CD4-positive, CD25-positive, alpha-beta regulatory T cell (primary cell): ENCODE results near the gene HIVEP3. TPM values are rescaled to one million over a fixed set of nuclear protein-coding genes. Genes with fewer than 3 reads are reported as not detected.
"Not testable (repeated sequence)": the region's sequence is repeated elsewhere in the genome, so short reads cannot be mapped to it uniquely, and the experiment has no call there.

Experiments
- ATAC-seq, 2 donors: fragments of 150-1000 bp; cut with Tn5 transposase; one replicate each; pipeline ENCODE4 v1.10.0; 2021; ENCODE audit warnings: low read depth in 2 of 2, moderate number of reproducible peaks in 2 of 2, moderate library complexity in 1 of 2
- DNase-seq, 3 donors: peaks; one replicate each; pipeline versions ENCODE4 v3.0.0 to v3.0.0-alpha.2; 2012 to 2022; ENCODE audit warnings: mixed read lengths in 1 of 3
- H3K27ac ChIP-seq: one replicate; pipeline ENCODE4 v1.7.0; 2013; ENCODE audit warnings: mild to moderate bottlenecking, low read length; ENCODE audit not compliant: insufficient read depth, poor library complexity, severe bottlenecking
- H3K27me3 ChIP-seq: one replicate; pipeline ENCODE4 v1.7.0; 2013; ENCODE audit warnings: low read length; ENCODE audit not compliant: control insufficient read depth, insufficient read depth
- H3K36me3 ChIP-seq: one replicate; pipeline ENCODE4 v1.7.0; 2013; ENCODE audit warnings: mild to moderate bottlenecking, low read length, moderate library complexity; ENCODE audit not compliant: control insufficient read depth, insufficient read depth
- H3K4me1 ChIP-seq: 2 replicates; pipeline ENCODE4 v1.7.0; 2013; ENCODE audit warnings: mild to moderate bottlenecking, low read length; ENCODE audit not compliant: insufficient read depth, control insufficient read depth, poor library complexity, severe bottlenecking
- H3K4me3 ChIP-seq: one replicate; pipeline ENCODE4 v1.7.0; 2013; ENCODE audit warnings: low read depth, mild to moderate bottlenecking, low read length, moderate library complexity
- H3K9me3 ChIP-seq, 2 experiments: 1 replicate in 1 of 2; 2 replicates in 1 of 2; pipeline ENCODE4 v1.7.0; 2013; ENCODE audit warnings: low read length in 2 of 2, mild to moderate bottlenecking in 1 of 2, moderate library complexity in 1 of 2; ENCODE audit not compliant: control insufficient read depth in 2 of 2
- H3K27ac Mint-ChIP-seq, 3 donors: one replicate each; pipeline ENCODE4 v1.8.0; 2020 to 2022; ENCODE audit warnings: mild to moderate bottlenecking in 3 of 3, mixed read lengths in 3 of 3, moderate library complexity in 2 of 3
- H3K27me3 Mint-ChIP-seq: one replicate; pipeline ENCODE4 v1.8.0; 2022; ENCODE audit warnings: mild to moderate bottlenecking, mixed read lengths
- H3K36me3 Mint-ChIP-seq: one replicate; pipeline ENCODE4 v1.8.0; 2020; ENCODE audit warnings: mixed read lengths
- H3K4me1 Mint-ChIP-seq, 4 donors: one replicate each; pipeline ENCODE4 v1.8.0; 2020 to 2022; ENCODE audit warnings: mixed read lengths in 4 of 4, mild to moderate bottlenecking in 1 of 4
- H3K4me3 Mint-ChIP-seq, 4 donors: one replicate each; pipeline ENCODE4 v1.8.0; 2020 to 2022; ENCODE audit warnings: mild to moderate bottlenecking in 4 of 4, mixed read lengths in 4 of 4, moderate library complexity in 3 of 4
- H3K9me3 Mint-ChIP-seq, 7 donors: one replicate each; pipeline ENCODE4 v1.8.0; 2020 to 2022; ENCODE audit warnings: mixed read lengths in 7 of 7, mild to moderate bottlenecking in 3 of 7, moderate library complexity in 2 of 7
- polyA plus RNA-seq, 4 donors: library from polyadenylated mRNA; unstranded; fragments of 300-500 nt; fragmentation: Illumina TruSeq; gene quantifications; one replicate each; pipeline ENCODE4 v1.2.3, GENCODE V29; 2021
- total RNA-seq: library from RNA; stranded (reverse); gene quantifications from one replicate; pipeline ENCODE4 v1.2.3, GENCODE V29; 2022

The HIVEP3 gene
- total and polyA plus RNA-seq, 5 donors from 2014 or later, result 3.9 to 17.2 (median 7.5) TPM

GRCh38 chr1:41698916-41699860 lies 219.5 kb downstream of the HIVEP3 start:
- peak; percentile 47 to 52 for ATAC-seq
- Histone ChIP-seq H3K27me3 (no peaks in the 10 kb centered on the region), H3K36me3 (no peaks in the 10 kb centered on the region), H3K9me3 (no peaks in the 10 kb centered on the region), H3K4me3 (no peak overlapping the region), H3K4me1 (peaks cover 8% of the 10 kb centered on the region), H3K27ac (no peak overlapping the region)
- peak in 1 of 3 donors; percentile 19 for DNase-seq
- Mint-ChIP-seq H3K27ac (peak overlapping the region in 1 of 3 donors; percentile 56), H3K27me3 (no peaks in the 10 kb centered on the region), H3K36me3 (peaks cover 3% of the 10 kb centered on the region), H3K4me3 (no peak overlapping the region), H3K4me1 (peaks cover 4 to 16% (median 5%) of the 10 kb centered on the region in 4 donors), H3K9me3 (no peaks in the 10 kb centered on the region)

- H3K4me1 ChIP-seq, result peaks cover 8% of the 10 kb centered on the region
- H3K27me3 ChIP-seq, result no peaks in the 10 kb centered on the region
- H3K4me3 ChIP-seq, result no peak overlapping the region
- Mint-ChIP-seq H3K9me3 (no peaks in the 10 kb centered on the region), H3K27me3 (no peaks in the 10 kb centered on the region), H3K27ac (no peak overlapping the region), H3K4me1 (peaks cover 4 to 16% (median 5%) of the 10 kb centered on the region in 4 donors), H3K4me3 (no peak overlapping the region), H3K36me3 (peaks cover 3% of the 10 kb centered on the region)
- H3K27ac ChIP-seq, result no peak overlapping the region
- no peaks in the 10 kb centered on the region for H3K36me3 ChIP-seq
- DNase-seq (no peak), ATAC-seq (no peak)
- no peaks in the 10 kb centered on the region for H3K9me3 ChIP-seq
Measured at GRCh38 chr1:41696381-41696780, 222.3 kb downstream of the HIVEP3 start.

- peaks cover 4 to 20% (median 6%) of the 10 kb centered on the region in 4 donors for H3K4me1 Mint-ChIP-seq
- DNase-seq, result no peak
- Histone ChIP-seq H3K9me3 (no peaks in the 10 kb centered on the region), H3K4me1 (peaks cover 10% of the 10 kb centered on the region), H3K27me3 (no peaks in the 10 kb centered on the region), H3K36me3 (no peaks in the 10 kb centered on the region), H3K27ac (no peak overlapping the region), H3K4me3 (no peak overlapping the region)
- no peak for ATAC-seq
- no peaks in the 10 kb centered on the region for H3K27me3 Mint-ChIP-seq
- H3K4me3 Mint-ChIP-seq, result no peak overlapping the region
- H3K36me3 Mint-ChIP-seq, result peaks cover 3% of the 10 kb centered on the region
- no peak overlapping the region for H3K27ac Mint-ChIP-seq
- no peaks in the 10 kb centered on the region for H3K9me3 Mint-ChIP-seq
Measured at GRCh38 chr1:41695118-41695745, 223.5 kb downstream of the HIVEP3 start.

- H3K27ac ChIP-seq, H3K4me3 ChIP-seq, DNase-seq, H3K27ac Mint-ChIP-seq, H3K4me3 Mint-ChIP-seq, ATAC-seq, H3K36me3 Mint-ChIP-seq, H3K27me3 ChIP-seq, H3K36me3 ChIP-seq, H3K9me3 Mint-ChIP-seq, H3K9me3 ChIP-seq, H3K4me1 ChIP-seq, H3K27me3 Mint-ChIP-seq: not testable (repeated sequence)
- H3K4me1 Mint-ChIP-seq, result peaks cover 0 to 17% (median 6%) of the 10 kb centered on the region in 4 donors
Measured at GRCh38 chr1:41691966-41692365, 226.8 kb downstream of the HIVEP3 start.

GRCh38 chr1:41691424-41691823 lies 227.3 kb downstream of the HIVEP3 start:
- Mint-ChIP-seq H3K36me3 (no peaks in the 10 kb centered on the region), H3K27me3 (no peaks in the 10 kb centered on the region), H3K9me3 (no peaks in the 10 kb centered on the region), H3K4me1 (peaks cover 0 to 20% (median 7%) of the 10 kb centered on the region in 4 donors), H3K4me3 (no peak overlapping the region), H3K27ac (peak overlapping the region in 1 of 3 donors; percentile 14)
- H3K9me3 ChIP-seq, result no peaks in the 10 kb centered on the region
- H3K27ac ChIP-seq, result no peak overlapping the region
- H3K4me3 ChIP-seq, result no peak overlapping the region
- no peaks in the 10 kb centered on the region for H3K27me3 ChIP-seq
- DNase-seq, result no peak
- ATAC-seq, result no peak
- no peaks in the 10 kb centered on the region for H3K36me3 ChIP-seq
- peaks cover 8% of the 10 kb centered on the region for H3K4me1 ChIP-seq

- ATAC-seq, result no peak
- no peak for DNase-seq
- Mint-ChIP-seq H3K4me1 (peaks cover 0 to 26% (median 14%) of the 10 kb centered on the region in 4 donors), H3K9me3 (no peaks in the 10 kb centered on the region), H3K27me3 (no peaks in the 10 kb centered on the region), H3K27ac (peak overlapping the region in 2 of 3 donors; percentile 14 to 62), H3K36me3 (no peaks in the 10 kb centered on the region), H3K4me3 (no peak overlapping the region)
- H3K4me3 ChIP-seq, result no peak overlapping the region
- H3K9me3 ChIP-seq, result no peaks in the 10 kb centered on the region
- peaks cover 8% of the 10 kb centered on the region for H3K4me1 ChIP-seq
- no peaks in the 10 kb centered on the region for H3K36me3 ChIP-seq
- H3K27me3 ChIP-seq, result no peaks in the 10 kb centered on the region
- no peak overlapping the region for H3K27ac ChIP-seq
Measured at GRCh38 chr1:41690331-41690730, 228.4 kb downstream of the HIVEP3 start.

- no peaks in the 10 kb centered on the region for H3K9me3 Mint-ChIP-seq
- peaks cover 6 to 34% (median 21%) of the 10 kb centered on the region in 4 donors for H3K4me1 Mint-ChIP-seq
- H3K27me3 Mint-ChIP-seq, result no peaks in the 10 kb centered on the region
- no peaks in the 10 kb centered on the region for H3K36me3 Mint-ChIP-seq
- DNase-seq (no peak), ATAC-seq (no peak)
- Histone ChIP-seq H3K4me1 (peaks cover 15% of the 10 kb centered on the region), H3K27me3 (no peaks in the 10 kb centered on the region), H3K36me3 (no peaks in the 10 kb centered on the region), H3K27ac (no peak overlapping the region), H3K9me3 (no peaks in the 10 kb centered on the region), H3K4me3 (no peak overlapping the region)
- H3K4me3 Mint-ChIP-seq, result no peak overlapping the region
- H3K27ac Mint-ChIP-seq, result no peak overlapping the region
Measured at GRCh38 chr1:41689558-41689981, 229.2 kb downstream of the HIVEP3 start.
